GM18499 (cell line): Measurements from ENCODE around the gene NEBL.

Source experiments
- ATAC-seq: cut with Tn5 transposase; IDR thresholded peaks from one replicate; pipeline ENCODE4 v1.9.1; 2021; ENCODE audit warnings: moderate number of reproducible peaks; ENCODE audit not compliant: insufficient read depth, unreplicated experiment

NEBL gene

GRCh38 chr10:20809631-20810030 is 87.5 kb downstream of the NEBL start:
- ATAC-seq: no peak

GRCh38 chr10:20806487-20806886 is 90.6 kb downstream of the NEBL start:
- ATAC-seq: no peak

GRCh38 chr10:20797290-20797689 is 99.8 kb downstream of the NEBL start:
- ATAC-seq: no peak

GRCh38 chr10:20795391-20795790 is 101.7 kb downstream of the NEBL start:
- ATAC-seq: no peak

GRCh38 chr10:20785174-20785573 is 111.9 kb downstream of the NEBL start:
- ATAC-seq: no peak

- no peak for ATAC-seq
Observed at GRCh38 chr10:20778008-20778757, 118.9 kb downstream of the NEBL start.

GRCh38 chr10:20776384-20777118 is 120.6 kb downstream of the NEBL start:
- ATAC-seq: no peak

GRCh38 chr10:20771051-20771450 is 126.1 kb downstream of the NEBL start:
- no peak for ATAC-seq

- ATAC-seq: no peak
Observed at GRCh38 chr10:20769481-20769880, 127.6 kb downstream of the NEBL start.

GRCh38 chr10:20768843-20769242 is 128.3 kb downstream of the NEBL start:
- ATAC-seq: no peak

GRCh38 chr10:20767028-20767427 is 130.1 kb downstream of the NEBL start:
- no peak for ATAC-seq

GRCh38 chr10:20765066-20765465 is 132.0 kb downstream of the NEBL start:
- ATAC-seq: no peak

GRCh38 chr10:20760460-20760859 is 136.7 kb downstream of the NEBL start:
- ATAC-seq: no peak

- ATAC-seq: no peak
Observed at GRCh38 chr10:20748551-20748950, 148.6 kb downstream of the NEBL start.

GRCh38 chr10:20747782-20748181 is 149.3 kb downstream of the NEBL start:
- ATAC-seq: no peak

- ATAC-seq: no peak
Observed at GRCh38 chr10:20746856-20747255, 150.3 kb downstream of the NEBL start.

GRCh38 chr10:20745556-20746375 is 151.3 kb downstream of the NEBL start:
- ATAC-seq: no peak

- no peak for ATAC-seq
Observed at GRCh38 chr10:20744821-20745220, 152.3 kb downstream of the NEBL start.

- ATAC-seq: no peak
Observed at GRCh38 chr10:20743942-20744341, 153.2 kb downstream of the NEBL start.

GRCh38 chr10:20742737-20743541 is 154.2 kb downstream of the NEBL start:
- ATAC-seq: no peak
